Activated CD8-positive, alpha-beta memory T cell treated with anti-CD3 and anti-CD28 coated beads, Interleukin-2, amount 50 U/mL, for 48 hours (primary cell): ENCODE measurements around the gene PRODH2.
A peak's percentile ranks its signal among the peaks of the same experiment; 100 is the strongest.
"Not testable (repeated sequence)": the region's sequence is repeated elsewhere in the genome, so short reads cannot be mapped to it uniquely, and the experiment has no call there.

Experiments
- DNase-seq: peaks from one replicate; pipeline ENCODE4 v3.0.0-alpha.2; 2020

The PRODH2 gene

GRCh38 chr19:35843676-35844481, 31.2 kb upstream of the PRODH2 start:
- no peak for DNase-seq

DNA sequence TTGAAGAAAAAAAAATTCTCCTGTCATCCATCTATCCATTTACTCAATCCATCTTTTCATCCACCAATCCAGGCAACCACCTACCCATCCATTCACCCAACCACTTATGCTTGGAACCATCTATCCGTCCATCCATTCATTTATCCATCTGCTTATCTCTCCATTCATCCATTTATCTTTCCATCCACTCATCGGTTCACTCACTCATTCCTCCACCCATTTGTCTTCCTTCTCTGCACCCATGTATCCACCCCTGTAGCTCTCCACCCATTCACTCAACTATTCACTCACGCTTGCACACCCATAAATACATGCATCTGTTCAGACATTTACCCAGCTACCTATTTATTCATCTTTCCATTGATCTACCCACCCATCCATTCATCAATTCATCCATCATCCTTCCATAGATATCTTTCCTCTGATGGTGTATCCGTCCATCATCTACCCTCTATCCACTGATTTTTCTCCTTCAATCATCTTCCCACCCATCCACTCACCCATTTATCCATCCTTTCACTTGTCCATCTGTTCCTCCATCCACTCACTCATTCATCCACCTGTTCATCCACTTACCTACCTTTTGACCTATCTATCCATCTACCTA, 30.1 kb upstream of the PRODH2 start:
- no peak for DNase-seq

DNA sequence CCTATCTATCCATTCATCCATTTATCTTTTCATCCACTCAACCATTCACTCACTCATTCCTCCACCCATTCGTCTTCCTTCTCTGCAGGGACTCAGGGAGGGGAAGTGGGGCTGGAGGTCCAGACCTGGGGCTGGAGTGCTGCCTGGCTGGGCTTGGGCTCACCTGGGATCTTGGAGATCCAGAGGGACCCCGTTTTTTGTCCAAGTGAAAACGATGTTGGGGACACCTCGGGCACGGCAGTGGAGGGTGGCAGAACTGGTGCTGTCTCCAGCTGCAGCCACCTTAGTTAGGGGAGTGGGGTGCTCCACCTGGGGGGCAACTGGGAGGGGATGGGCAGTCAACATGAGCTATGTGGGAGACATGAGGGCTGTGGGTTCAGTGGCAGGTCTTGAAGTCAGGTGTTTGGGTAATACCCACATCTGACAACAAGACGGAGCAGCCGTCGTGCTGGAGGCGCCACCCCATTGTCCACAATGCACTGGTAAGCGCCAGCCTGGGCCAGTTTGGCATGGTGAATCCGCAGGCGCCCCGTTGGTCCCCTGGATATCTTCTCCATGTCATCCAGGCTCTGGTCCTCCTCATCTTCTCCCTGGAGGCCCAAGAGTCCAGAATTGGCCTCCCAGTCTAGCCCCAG, 29.4 kb upstream of the PRODH2 start:
- DNase-seq = no peak

GRCh38 chr19:35836096-35836495, 23.5 kb upstream of the PRODH2 start:
- not testable (repeated sequence) for DNase-seq

DNA sequence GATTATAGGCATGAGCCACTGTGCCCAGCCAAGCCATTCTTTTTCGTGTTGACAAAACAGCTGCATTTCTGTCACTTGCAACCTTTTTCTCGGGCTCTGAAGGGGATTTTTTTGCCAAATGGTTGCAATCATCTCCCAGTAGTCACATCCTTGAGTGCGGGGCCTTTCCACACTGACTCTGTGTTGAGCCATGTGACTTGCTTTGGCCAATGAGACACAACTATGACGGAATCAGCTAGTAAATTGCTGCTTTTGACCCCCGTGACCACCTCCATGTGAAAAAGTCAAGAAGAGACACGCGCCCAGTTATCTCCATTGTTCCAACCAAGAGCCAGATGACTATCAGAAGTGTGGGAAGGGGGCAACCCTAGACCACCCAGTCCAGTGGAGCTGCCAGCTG, 21.3 kb upstream of the PRODH2 start:
- no peak for DNase-seq

DNA sequence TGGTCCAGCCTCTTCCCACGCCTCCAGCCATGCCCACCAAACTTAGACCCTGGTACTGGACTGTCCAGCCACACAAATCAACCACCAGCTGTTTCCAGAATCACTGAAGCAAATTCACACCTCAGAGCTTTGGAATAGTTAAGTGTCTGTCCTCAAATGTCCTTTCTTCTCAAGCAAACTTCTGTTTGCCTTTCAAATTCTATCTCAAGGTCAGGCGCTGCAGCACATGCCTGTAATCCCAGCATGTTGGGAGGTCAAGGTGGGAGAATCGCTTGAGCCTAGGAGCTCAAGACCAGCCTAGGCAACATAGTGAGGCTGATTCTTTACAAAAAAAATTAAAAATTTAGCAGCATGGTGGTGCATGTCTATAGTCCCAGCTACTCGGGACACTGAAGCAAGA, 19.4 kb upstream of the PRODH2 start:
- DNase-seq = no peak

GRCh38 chr19:35830986-35831385, 18.3 kb upstream of the PRODH2 start:
- no peak for DNase-seq

DNA sequence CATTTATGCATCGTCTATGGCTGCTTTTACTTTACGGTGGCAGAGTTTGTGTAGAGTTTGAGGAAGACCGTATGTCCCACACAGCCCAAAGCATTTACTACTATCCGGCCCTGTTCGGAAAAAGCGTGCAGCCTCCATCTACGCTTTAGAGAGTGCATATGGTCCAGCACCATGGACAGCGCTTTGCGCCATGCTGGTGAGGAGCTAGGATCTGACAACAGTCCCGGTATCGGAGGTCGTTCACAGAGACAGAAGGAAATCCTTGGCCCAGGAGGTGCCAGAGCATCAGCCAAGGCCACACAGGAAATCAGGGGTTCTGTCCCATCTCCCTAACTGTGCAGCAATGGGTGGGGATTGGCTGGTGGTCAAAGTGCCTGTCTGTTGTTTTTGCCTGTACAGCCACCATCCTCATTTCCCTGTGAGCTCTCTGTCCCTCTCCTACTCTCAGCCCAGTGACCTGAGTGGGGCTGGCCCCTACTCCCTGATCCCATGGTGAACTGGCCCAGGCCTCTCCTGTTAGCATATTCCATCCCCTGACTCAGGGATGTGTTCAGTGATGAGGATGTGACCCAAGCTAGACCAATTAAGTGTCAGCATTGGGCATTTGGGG, 16.2 kb upstream of the PRODH2 start:
- DNase-seq = peak; percentile 83

GRCh38 chr19:35824150-35824549, 11.5 kb upstream of the PRODH2 start:
- no peak for DNase-seq

DNA sequence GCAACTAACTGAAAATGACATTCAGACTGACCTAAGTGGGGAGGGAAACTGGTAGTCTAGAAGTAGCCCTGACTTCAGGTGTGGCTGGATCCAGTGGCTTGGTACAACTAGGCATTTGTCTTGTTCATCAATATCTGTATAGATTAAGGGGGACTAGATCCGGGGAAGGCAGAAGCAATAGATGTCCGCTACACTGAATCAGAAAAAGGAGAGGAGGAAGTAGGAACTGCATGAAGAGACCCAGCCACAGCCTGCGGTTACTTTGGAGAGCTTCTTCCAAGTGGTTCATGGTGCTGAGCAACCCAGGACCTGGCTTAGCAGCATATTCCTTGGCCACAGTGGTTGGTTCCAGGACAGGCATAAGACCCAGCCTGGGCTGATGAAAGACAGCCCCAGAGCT, 9.9 kb upstream of the PRODH2 start:
- no peak for DNase-seq

- no peak for DNase-seq
These were observed 5.8 kb upstream of the PRODH2 start for GRCh38 chr19:35818445-35818844.

- DNase-seq = no peak
These were observed 4.2 kb upstream of the PRODH2 start for GRCh38 chr19:35816846-35817245.

DNA sequence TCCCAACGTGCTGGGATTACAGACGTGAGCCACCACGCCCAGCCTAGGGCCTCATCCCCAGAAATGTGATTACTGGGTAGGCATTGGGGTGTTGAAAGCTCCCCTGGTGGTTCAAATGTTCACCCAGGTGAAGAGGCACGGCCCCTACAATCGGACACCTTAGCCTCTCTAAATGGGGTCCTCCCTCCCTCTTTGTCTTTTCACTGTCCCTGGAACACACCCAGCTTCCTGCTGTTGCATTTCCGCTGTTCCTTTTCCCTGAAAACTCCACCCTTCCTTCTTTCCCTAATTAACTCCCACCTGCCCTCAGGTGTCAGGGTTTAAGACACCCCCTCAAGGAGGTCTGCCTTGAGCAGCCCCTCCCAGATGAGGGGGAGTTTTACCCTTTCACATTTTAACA, 3.6 kb upstream of the PRODH2 start:
- DNase-seq = no peak

DNA sequence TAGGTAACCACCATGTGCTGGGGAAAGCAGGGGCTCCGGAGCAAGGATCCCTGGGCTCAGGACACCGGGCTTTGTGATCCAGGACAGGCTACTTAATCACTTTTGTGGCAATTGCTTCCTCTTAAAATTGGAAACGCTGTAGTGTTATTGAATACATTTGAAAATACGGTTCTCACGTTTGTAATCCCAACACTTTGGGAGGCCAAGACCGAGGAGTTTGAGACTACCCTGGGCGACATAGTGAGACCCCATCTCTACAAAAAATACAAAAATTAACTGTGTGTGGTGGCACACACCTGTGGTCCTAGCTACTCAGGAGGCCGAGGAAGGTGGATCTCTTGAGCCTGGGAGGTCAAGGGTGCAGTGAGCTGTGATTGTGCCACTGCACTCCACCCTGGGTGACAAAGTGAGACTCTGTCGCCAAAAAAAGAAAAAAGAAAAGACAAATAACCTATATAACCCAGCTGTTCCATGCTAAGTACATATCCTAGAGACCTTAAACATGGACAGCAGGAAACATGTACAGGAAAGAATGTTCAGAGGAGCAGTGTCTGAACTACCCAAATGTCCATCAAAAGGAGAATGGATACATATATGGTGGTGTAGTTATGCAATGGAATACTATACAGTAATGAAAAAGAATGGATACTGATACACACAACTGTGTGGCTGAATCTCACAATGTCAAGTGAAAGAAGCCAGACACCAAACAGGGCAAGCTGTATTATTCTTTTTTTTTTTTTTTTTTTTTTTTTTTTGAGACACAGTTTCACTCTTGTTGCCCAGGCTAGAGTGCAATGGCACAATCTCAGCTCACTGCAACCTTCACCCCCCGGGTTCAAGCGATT, 622 bp upstream of the PRODH2 start:
- DNase-seq = no peak

DNA sequence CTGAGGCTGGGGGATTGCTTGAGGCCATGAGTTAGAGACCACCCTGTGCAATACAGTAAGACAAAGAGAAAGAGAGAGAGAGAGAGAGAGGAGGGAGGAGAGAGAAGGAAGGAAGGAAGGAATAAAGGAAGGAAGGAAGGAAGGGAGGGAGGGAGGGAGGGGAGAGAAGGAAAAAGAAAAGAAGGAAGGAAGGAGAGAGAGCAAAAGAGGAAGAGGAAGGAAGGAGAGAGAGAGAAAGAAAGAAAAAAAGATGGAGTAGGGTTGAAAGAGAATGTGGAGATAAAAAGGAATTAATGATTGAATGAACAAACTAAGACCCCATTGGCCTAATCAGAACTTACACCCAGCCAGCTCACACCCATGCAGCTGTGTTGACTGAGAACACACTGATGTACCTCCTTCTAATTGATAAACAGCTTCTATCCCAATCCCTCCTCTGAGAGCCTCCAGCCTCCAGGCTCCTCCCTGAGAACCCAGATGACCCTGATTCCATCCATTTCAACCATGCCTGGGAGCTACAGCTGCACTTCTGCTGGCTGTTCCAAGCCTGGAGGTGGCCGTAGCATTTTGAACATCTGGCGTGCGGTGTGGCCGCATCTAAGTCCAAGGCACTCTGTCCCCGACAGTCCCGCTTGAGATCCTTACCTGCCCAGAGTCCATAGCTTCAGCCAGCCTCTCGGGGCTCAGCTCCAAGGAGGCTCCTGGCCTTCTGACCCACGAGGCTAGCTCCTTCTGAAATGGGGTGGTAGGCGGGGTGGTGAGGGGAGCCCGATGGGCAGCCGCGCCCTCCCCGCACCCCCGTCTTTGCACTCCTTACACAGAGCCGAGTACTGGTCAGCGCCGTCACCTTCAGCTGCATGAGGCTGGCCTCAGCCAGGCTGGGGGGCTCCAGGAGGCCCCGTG, 1.1 kb downstream of the PRODH2 start:
- no peak for DNase-seq

DNA sequence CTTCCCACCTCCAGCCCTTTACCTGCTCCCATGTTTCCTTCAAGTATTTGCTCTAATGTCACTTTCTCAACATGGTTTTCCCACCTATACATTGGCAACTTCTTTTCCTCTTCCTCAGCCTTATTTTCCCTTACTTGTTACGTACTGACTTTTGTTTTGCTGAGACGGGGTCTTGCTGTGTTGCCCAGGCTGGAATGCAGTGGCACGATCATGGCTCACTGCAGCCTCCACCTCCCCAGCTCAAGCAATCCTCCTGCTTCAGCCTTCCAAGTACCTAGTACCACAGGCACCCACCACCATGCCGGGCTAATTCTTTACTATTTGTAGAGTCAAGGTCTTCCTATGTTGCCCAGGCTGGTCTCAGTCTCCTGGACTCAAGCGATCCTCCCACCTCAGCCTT, 5.0 kb downstream of the PRODH2 start:
- no peak for DNase-seq

- no peak for DNase-seq
These were observed 6.0 kb downstream of the PRODH2 start for GRCh38 chr19:35806597-35806996.

GRCh38 chr19:35805526-35806102, 7.0 kb downstream of the PRODH2 start:
- no peak for DNase-seq

DNA sequence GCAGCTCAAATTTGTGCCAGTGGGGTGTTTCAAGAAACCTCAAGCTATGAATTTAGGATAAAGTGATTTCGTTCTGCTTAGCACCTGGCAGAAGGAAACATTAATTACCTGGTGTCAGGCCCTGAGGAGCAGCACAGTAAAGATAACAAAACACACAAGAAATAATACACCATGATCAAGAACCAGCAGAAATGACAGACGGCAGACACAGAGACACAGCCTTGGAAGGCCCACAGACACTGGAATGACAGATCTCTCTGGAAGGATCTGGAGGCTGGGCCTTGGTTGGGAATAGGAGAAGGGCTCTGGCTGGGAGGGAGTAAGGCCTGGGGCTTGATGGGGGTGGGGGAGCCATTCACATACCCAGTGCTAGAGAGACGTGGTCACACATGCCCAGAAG, 10.8 kb downstream of the PRODH2 start:
- no peak for DNase-seq

DNA sequence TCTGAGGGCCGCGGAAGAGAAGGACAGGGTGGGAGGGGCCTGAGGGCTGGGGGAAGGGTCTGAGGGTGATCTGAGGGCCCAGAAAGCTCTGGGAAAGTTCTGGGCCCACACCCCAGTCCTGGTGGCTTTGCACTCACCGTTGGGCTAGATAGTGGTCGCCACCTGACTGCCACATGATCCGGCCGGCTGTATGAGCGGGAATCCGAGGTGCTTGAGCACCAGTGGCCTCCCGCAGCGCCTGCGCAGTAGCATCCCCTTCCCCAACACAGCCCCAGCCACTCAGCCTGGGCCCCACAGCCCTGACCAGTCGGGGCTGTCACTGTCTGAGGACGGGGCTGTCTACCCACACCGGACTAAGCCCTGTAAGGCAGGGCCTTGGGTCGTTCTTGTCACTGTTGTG, 15.0 kb downstream of the PRODH2 start:
- DNase-seq = no peak
